AG09319 (cell line): ENCODE results near the gene CYSLTR2.

ENCODE experiments used
- DNase-seq: peaks from one replicate; pipeline ENCODE4 v3.0.0-alpha.2; 2010; ENCODE audit warnings: low read depth; ENCODE audit errors: extremely low read depth
- TF ChIP-seq, protein P1 (sequence below): IDR thresholded peaks from 2 replicates; pipeline ENCODE4 v1.5.1; 2011; ENCODE audit warnings: low read depth, mild to moderate bottlenecking, inconsistent platforms, low read length, moderate library complexity

Gene CYSLTR2

DNA sequence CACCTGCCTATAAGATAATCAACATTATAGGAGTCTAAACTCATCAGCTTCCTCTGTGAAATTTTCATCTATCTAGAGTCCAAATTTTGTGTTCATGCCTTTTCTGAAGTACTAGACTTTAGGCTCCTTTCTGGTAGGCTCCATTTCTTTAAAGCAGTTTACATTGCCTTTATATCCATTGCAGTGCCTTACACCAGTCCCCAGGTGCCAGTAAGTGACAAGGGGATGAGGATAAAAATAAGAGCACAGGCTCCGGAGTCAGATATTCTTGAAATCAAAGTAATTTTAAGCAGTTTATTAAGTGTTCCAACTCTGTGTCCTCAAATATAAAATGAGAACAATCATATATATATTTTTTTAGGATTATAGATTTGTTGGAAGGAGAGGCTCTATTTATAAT, 10.6 kb upstream of the CYSLTR2 start:
- TF ChIP-seq, protein P1, sequence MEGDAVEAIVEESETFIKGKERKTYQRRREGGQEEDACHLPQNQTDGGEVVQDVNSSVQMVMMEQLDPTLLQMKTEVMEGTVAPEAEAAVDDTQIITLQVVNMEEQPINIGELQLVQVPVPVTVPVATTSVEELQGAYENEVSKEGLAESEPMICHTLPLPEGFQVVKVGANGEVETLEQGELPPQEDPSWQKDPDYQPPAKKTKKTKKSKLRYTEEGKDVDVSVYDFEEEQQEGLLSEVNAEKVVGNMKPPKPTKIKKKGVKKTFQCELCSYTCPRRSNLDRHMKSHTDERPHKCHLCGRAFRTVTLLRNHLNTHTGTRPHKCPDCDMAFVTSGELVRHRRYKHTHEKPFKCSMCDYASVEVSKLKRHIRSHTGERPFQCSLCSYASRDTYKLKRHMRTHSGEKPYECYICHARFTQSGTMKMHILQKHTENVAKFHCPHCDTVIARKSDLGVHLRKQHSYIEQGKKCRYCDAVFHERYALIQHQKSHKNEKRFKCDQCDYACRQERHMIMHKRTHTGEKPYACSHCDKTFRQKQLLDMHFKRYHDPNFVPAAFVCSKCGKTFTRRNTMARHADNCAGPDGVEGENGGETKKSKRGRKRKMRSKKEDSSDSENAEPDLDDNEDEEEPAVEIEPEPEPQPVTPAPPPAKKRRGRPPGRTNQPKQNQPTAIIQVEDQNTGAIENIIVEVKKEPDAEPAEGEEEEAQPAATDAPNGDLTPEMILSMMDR = no peak
- no peak for DNase-seq

DNA sequence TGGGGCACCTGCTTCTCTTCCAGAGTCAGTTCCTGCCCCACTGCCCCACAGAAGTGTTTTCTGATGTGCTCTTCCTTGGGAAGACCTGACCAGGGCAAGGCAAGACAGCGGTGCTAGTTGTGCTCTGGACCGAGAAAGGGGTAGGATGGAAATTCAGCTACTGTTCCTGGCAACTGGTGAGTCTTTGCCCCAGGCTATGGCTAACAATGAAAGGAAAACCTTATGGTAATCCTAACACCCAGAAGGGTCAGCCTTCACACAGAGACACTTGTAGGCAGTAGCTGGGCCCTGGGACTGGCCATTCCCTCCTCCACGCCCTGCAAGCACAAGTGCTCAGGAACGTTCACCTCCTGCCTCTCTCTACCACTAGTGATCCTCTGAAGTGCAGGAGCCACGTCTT, 9.6 kb upstream of the CYSLTR2 start:
- DNase-seq = no peak
- TF ChIP-seq, protein P1 = no peak

- TF ChIP-seq, protein P1 = no peak
- DNase-seq = no peak
Observed at GRCh38 chr13:48644951-48645350, 8.8 kb upstream of the CYSLTR2 start.

GRCh38 chr13:48645845-48646244, 7.9 kb upstream of the CYSLTR2 start:
- no peak for DNase-seq
- TF ChIP-seq, protein P1 = no peak

DNA sequence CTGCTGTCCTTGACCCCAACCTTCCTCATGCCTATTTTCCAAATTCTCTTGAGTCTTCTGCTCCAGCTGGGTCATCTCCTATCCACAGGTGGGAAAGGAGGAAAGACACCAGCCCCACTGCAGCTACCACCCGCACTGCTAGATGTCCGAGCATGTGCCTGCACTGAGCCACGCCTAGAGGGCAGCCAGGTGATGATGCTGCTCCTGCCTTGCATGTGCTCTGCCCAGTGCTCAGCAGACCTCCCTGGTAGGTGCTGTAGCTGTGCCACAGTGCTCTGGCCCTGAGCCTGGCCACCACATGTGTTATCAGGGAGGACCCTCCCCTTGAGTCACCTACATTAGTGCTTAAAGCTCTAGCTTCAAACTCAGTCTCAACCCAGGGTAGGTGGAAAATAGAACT, 6.9 kb upstream of the CYSLTR2 start:
- TF ChIP-seq, protein P1 = no peak
- no peak for DNase-seq

DNA sequence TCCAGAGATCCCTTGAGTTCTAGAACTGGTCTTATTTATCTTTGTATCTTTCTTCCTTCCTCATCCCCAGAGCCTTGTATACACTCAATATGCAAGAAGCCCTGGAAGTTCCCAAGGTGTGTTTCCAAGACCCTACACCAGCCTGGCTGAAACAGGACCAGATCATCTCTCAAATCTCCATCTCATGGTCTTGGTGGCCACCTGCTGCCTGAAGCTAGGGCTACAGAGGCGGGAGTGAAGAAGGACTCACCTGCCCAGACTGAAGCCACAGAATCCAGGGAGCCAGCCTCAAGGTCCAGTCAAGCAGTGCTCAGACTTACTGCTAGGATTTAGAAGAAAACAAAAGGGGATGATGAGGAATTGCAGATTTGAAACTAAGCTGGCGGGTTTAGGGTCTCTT, 6.1 kb upstream of the CYSLTR2 start:
- DNase-seq = no peak
- TF ChIP-seq, protein P1 = no peak; the same call in 1 of the 2 replicates

DNA sequence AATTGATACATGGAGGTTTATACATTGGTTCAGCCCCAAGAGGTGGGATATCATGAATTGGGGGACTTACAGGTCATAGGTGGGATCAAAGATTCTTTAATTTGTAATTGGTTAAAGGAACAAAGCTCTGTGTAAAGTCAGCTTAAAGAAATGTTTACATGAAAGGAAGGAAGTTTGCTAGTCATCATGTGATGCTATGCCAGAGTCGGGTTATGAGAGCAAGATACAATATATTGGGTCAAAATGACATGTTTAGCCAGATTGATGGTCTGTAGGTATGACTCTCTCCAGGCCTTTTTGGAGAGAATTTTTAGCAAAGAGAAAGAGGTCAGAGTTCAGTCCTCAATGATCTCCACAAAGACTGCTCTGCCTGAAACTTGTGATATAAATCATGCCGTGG, 5.3 kb upstream of the CYSLTR2 start:
- no peak for DNase-seq
- TF ChIP-seq, protein P1 = no peak
